ENCODE data around the gene TTYH1.

- TF ChIP-seq CTCF (IDR thresholded peaks at IDR 0.05; ENCODE audit: extremely low read depth in 1 of 2, insufficient read depth in 1 of 2, low read depth in 1 of 2, low read length in 2 of 2) (no peak), POLR2A (IDR thresholded peaks at IDR 0.05; ENCODE audit: low read depth, low read length) (no peak), MAX (IDR thresholded peaks at IDR 0.05; ENCODE audit: insufficient read depth, insufficient read length) (no peak), JUN (IDR thresholded peaks at IDR 0.05; ENCODE audit: borderline replicate concordance, insufficient read depth, insufficient read length, low read depth) (no peak), EZH2 (IDR thresholded peaks at IDR 0.05; ENCODE audit: borderline replicate concordance, low read depth, low read length, severe bottlenecking) (no peak)
Measured at GRCh38 chr19:54473071-54473891, 58.0 kb downstream of the TTYH1 start, which contains the start of gene CDC42EP5.
